HG03521 (cell line): ENCODE measurements around the gene POLR1C.
"Not testable (repeated sequence)": the region's sequence is repeated elsewhere in the genome, so short reads cannot be mapped to it uniquely, and the experiment has no call there.

Experiments
- ATAC-seq: cut with Tn5 transposase; IDR thresholded peaks from one replicate; pipeline ENCODE4 v1.9.1; 2021; ENCODE audit warnings: mild to moderate bottlenecking, moderate library complexity; ENCODE audit not compliant: unreplicated experiment

The POLR1C gene

DNA sequence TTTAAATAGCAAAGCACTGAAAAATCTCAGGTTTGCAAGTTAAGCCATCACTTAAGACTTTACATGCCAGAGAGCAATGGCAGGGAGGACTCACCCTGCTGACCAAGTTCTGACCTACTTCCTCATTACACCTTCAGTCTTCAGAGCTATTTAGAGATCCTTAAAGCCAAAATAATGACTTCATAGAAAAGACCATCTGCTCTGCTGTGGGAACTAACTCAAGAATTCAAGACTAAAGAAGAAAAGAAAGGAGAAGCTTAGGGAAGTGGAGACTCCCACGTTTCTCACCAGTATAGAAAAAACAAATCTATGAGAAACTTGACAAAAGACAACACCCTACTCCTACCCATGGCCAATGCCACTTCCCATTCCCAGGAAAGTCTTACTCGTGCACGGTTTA is 30.3 kb downstream of the POLR1C start:
- ATAC-seq = no peak

DNA sequence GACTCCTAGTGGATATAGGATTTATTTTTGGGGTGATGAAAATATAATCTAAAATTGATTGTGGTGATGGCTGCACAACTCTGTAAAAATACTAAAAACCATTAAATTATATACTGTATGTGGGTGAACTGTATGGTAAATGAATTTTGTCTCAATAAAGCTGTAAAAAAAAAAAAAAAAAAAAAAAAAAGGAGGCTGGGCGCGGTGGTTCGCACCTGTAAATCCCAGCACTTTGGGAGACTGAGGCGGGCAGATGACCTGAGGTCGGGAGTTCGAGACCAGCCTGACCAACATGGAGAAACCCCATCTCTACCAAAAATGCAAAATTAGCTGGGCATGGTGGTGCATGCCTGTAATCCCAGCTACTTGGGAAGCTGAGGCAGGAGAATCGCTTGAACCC is 40.7 kb downstream of the POLR1C start:
- ATAC-seq = not testable (repeated sequence)

DNA sequence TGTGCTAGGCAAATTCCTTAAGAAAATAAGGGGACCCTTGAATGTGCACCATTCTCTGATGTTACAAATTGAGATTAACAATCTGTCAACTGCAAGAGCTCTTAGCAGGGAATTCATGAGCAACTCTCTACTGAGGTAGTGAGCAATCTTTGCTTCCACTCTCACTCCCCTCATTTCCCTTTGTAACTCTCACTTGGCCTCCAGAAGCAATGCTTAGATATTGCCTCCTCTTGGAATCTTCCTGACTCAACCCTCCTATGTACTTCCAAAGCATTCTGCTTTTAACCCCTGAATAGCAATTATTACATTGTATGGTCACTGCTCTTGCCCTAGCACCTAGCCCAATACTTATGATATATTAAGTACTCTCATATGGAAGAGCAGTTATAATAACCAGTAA is 42.4 kb downstream of the POLR1C start:
- ATAC-seq = no peak

DNA sequence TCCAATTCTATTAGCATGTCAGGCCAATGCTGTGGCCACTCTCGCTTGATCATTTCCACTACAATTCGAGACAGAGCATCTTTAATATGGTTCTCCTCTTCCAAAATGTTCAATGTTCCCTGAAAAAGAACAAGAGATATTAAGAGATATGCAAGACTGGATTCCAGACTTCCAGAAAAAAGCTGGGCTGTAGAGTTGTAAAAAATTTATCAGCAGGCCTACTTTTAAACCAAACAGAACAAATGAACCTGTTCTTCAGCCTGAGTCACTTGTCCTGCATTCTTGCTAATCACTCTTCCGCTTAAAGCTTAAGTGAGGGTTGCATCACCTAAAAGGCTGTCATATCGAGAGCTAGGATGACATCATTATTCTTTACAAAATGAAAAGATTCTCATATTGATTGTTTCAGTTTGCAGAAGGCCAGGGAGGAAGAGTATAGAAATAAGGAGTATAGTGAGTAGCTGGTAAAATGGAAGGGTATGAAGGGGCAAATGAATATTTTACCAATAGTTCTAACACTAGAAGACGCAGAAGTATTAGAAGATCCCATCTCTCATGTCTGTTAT is 54.1 kb downstream of the POLR1C start:
- no peak for ATAC-seq
